HUES64 (cell line): Measurements from ENCODE around the gene MYOF.

Source experiments
- H3K27ac ChIP-seq: 2 replicates; pipeline ENCODE4 v1.7.0; 2013; ENCODE audit warnings: low read depth, low read length, inconsistent platforms
- H3K27me3 ChIP-seq: 2 replicates; pipeline ENCODE4 v1.6.1; 2013; ENCODE audit warnings: mild to moderate bottlenecking, low read length; ENCODE audit not compliant: insufficient read depth
- H3K36me3 ChIP-seq: 2 replicates; pipeline ENCODE4 v1.6.1; 2013; ENCODE audit warnings: mild to moderate bottlenecking, low read length; ENCODE audit not compliant: insufficient read depth
- H3K4me1 ChIP-seq: 2 replicates; pipeline ENCODE4 v1.6.1; 2013; ENCODE audit warnings: mild to moderate bottlenecking, low read length, moderate library complexity; ENCODE audit not compliant: insufficient read depth
- H3K4me3 ChIP-seq: 2 replicates; pipeline ENCODE4 v1.5.1; 2013; ENCODE audit warnings: mild to moderate bottlenecking, low read length, moderate library complexity
- H3K9ac ChIP-seq: 2 replicates; pipeline ENCODE4 v1.6.1; 2013; ENCODE audit warnings: mild to moderate bottlenecking, low read depth, low read length
- H3K9me3 ChIP-seq: 2 replicates; pipeline ENCODE4 v1.6.1; 2013; ENCODE audit warnings: low read depth, low read length; ENCODE audit not compliant: insufficient read depth
- WGBS: fragments of 150-250, 120-280 bp; methylation state at CpG from one replicate; pipeline ENCODE4 v1.1.7; 2013; ENCODE audit warnings: missing lambda C conversion rate; 5-methylcytosine and 5-hydroxymethylcytosine counted together

Gene MYOF

GRCh38 chr10:93385345-93385744 lies 96.8 kb downstream of the MYOF start:
- no peak overlapping the region for H3K4me3 ChIP-seq
- no peaks in the 10 kb centered on the region for H3K36me3 ChIP-seq
- WGBS, result 96% methylated on average over 2 of the region's 2 CpGs
- no peak overlapping the region for H3K27ac ChIP-seq
- H3K4me1 ChIP-seq, result peaks cover 14% of the 10 kb centered on the region
- H3K27me3 ChIP-seq, result no peaks in the 10 kb centered on the region; the same call in 1 of the 2 replicates
- H3K9me3 ChIP-seq, result no peaks in the 10 kb centered on the region
- no peak overlapping the region for H3K9ac ChIP-seq

- Histone ChIP-seq H3K4me3 (no peak overlapping the region), H3K36me3 (no peaks in the 10 kb centered on the region), H3K27me3 (no peaks in the 10 kb centered on the region; the same call in 1 of the 2 replicates), H3K9ac (no peak overlapping the region), H3K4me1 (peaks cover 14% of the 10 kb centered on the region), H3K27ac (no peak overlapping the region), H3K9me3 (no peaks in the 10 kb centered on the region)
- WGBS, result 95% methylated on average over 7 of the region's 7 CpGs
Observed at GRCh38 chr10:93384006-93384405, 98.1 kb downstream of the MYOF start.

DNA sequence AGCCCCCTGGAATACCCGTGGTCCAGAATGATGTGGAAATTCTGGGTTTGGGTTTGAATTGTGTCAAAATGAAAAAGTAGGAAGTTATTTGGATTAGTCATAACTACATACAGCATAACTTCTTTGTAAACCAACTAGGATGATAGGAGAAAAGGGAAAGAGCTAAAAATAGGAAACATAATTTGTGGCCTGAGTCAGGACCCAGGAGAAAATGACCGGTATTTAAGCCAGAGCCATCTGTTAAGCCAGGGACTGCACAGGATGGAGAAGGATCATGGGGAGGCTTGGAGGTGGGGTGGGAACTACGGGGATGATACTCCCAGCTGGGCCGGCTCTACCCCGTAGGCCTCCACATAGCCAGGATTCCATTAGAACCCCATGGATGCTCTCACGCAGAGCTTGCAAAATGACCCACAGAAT lies 98.6 kb downstream of the MYOF start:
- H3K27me3 ChIP-seq, result no peaks in the 10 kb centered on the region; the same call in 1 of the 2 replicates
- H3K4me3 ChIP-seq, result no peak overlapping the region
- 86% methylated on average over 6 of the region's 6 CpGs for WGBS
- H3K4me1 ChIP-seq, result peaks cover 14% of the 10 kb centered on the region
- no peaks in the 10 kb centered on the region for H3K9me3 ChIP-seq
- H3K27ac ChIP-seq, result no peak overlapping the region
- H3K36me3 ChIP-seq, result no peaks in the 10 kb centered on the region
- no peak overlapping the region for H3K9ac ChIP-seq

DNA sequence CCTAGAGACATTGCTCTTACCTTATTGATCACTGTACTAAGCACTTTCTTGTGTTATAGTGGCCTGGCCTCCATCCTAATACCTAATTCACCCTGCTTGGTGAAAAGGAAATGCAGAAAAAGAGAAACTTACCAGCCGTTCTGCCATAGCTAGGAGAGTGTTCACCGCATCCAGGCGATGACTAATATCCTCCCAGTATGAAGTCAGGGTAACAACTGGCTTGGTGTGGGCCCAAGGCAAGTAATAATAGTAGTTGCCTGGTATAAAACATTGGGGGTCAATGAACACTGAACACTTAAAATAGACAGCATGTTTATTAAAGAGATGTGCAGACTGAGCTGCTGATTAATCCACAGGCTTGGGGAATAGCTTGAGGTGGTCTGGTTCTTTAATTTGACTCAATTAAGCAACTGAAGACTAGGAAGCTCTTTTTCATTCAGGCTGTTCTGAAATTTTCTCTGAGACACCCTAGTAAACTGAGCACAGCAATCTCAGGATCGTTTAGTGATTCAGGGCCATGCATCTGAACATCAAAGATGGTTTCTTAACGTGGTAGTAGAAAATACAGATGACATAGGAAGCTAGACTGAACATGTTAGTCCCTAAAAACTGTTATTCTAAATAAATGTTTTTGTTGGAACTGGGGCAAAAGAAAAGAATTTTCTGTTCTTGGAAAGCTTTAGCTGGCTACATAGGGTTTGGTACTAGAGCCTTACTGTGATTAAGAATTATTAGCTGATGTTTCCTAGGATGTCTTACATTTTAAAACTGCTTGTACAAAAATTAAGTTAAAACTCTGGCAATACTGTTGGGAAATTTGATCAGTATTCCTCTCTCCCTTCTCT lies 102.2 kb downstream of the MYOF start:
- H3K9ac ChIP-seq, result no peak overlapping the region
- H3K27ac ChIP-seq, result no peak overlapping the region
- peaks cover 10% of the 10 kb centered on the region; the same call in 1 of the 2 replicates for H3K4me1 ChIP-seq
- no peaks in the 10 kb centered on the region for H3K36me3 ChIP-seq
- WGBS, result 86% methylated on average over 5 of the region's 5 CpGs
- no peaks in the 10 kb centered on the region; the same call in 1 of the 2 replicates for H3K27me3 ChIP-seq
- no peak overlapping the region for H3K4me3 ChIP-seq
- no peaks in the 10 kb centered on the region for H3K9me3 ChIP-seq

DNA sequence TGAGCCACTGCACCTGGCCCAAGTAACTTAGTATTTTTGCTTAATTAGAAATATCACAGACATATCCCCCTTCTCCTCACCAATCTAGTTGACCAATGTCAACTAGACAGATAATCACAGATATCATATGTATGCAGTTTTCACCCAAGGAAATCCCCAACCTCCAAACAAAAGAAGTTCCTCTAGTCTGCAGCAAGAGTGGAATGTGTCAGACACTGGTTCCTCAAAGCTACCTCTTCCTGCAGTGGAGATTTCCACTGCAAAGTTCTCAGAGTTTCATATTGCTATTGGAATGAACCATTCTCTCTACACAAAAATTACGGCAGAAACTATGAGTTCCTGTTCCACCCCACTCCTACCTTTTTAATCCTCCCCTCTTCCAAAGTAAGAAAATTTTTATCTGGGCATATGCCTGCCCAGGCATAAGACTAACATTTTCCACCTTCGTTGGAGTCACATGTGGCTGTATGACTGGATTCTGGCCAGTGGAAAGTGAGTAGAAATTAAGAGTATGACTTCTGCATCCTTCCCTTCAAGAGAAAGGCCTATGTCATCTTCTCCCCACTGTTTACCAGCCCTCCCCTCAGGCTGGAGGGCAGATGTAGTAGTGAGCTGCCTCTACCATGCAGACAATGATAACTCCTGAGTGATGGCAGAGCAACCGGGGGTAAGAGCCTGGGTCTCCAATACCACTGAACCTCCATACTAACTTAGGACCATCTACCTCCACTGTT lies 103.0 kb downstream of the MYOF start:
- no peak overlapping the region for H3K9ac ChIP-seq
- H3K9me3 ChIP-seq, result no peaks in the 10 kb centered on the region
- peaks cover 10% of the 10 kb centered on the region; the same call in 1 of the 2 replicates for H3K4me1 ChIP-seq
- H3K27ac ChIP-seq, result no peak overlapping the region
- peaks cover 5% of the 10 kb centered on the region; the same call in 1 of the 2 replicates for H3K36me3 ChIP-seq
- 96% methylated on average over 3 of the region's 3 CpGs for WGBS
- no peaks in the 10 kb centered on the region for H3K27me3 ChIP-seq
- H3K4me3 ChIP-seq, result no peak overlapping the region

- Histone ChIP-seq H3K9ac (no peak overlapping the region), H3K4me3 (no peak overlapping the region), H3K36me3 (peaks cover 6% of the 10 kb centered on the region; the same call in 1 of the 2 replicates), H3K27me3 (no peaks in the 10 kb centered on the region), H3K4me1 (peaks cover 4% of the 10 kb centered on the region; the same call in 1 of the 2 replicates), H3K9me3 (no peaks in the 10 kb centered on the region), H3K27ac (no peak overlapping the region)
- WGBS, result 100% methylated on average over 2 of the region's 2 CpGs
Observed at GRCh38 chr10:93378039-93378438, 104.1 kb downstream of the MYOF start.

DNA sequence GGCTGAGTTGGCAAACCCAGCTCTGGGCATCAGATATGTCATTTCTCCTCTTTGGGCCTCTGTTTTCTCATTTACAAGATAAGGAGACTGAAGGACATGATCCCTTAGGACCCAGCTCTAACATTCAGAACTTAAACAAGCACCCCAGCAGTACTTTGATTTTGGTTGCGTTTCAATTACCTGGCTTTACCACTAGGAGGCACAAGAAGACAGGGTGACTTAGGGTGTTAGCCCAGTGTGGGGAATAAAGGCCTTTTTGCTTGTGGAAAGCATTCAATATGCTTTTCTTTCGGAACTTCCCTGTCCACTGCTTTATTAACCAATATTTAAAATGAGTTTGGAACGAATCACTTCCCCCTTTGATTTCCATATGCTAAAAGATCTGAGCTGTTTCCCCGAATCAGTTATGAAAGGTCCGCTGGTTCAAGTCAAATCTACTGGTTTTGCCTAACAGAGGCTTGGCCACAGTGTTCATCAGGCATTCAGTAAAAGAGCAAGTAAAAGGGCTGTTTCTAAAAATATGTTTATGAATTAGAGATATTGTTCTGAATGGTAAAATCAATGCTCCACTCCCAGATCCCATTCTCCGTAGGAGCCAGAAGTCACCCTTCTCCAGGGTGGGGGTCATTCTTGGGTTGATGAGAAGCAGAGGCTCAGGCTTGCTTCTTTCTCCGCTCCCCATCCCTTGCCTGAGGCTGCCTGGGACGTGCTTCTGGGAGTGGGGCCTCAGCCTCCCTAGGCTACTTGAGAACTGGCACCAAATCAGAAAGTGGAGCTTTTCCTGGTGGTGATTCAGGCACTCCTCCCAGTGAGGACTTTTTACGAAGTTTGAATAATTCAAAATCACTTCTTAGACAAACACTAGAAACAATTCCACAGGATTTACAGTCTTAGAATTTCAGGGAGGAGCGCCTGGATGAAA lies 105.5 kb downstream of the MYOF start:
- Histone ChIP-seq H3K27ac (no peak overlapping the region), H3K4me3 (no peak overlapping the region), H3K4me1 (peaks cover 4% of the 10 kb centered on the region; the same call in 1 of the 2 replicates), H3K9ac (no peak overlapping the region), H3K36me3 (peaks cover 6% of the 10 kb centered on the region; the same call in 1 of the 2 replicates), H3K27me3 (no peaks in the 10 kb centered on the region), H3K9me3 (no peaks in the 10 kb centered on the region)
- WGBS, result 55% methylated on average over 10 of the region's 10 CpGs

GRCh38 chr10:93370961-93371360 lies 111.2 kb downstream of the MYOF start:
- no peak overlapping the region for H3K4me3 ChIP-seq
- peaks cover 6% of the 10 kb centered on the region; the same call in 1 of the 2 replicates for H3K36me3 ChIP-seq
- H3K4me1 ChIP-seq, result peaks cover 9% of the 10 kb centered on the region
- WGBS, result no CpG with 5 or more reads among the region's 1 CpG
- no peaks in the 10 kb centered on the region for H3K9me3 ChIP-seq
- no peak overlapping the region for H3K27ac ChIP-seq
- no peaks in the 10 kb centered on the region for H3K27me3 ChIP-seq
- no peak overlapping the region for H3K9ac ChIP-seq

GRCh38 chr10:93369588-93370164 lies 112.5 kb downstream of the MYOF start:
- Histone ChIP-seq H3K4me3 (no peak overlapping the region), H3K9ac (no peak overlapping the region), H3K27me3 (no peaks in the 10 kb centered on the region), H3K36me3 (peaks cover 6% of the 10 kb centered on the region; the same call in 1 of the 2 replicates), H3K27ac (no peak overlapping the region), H3K9me3 (no peaks in the 10 kb centered on the region), H3K4me1 (peaks cover 9% of the 10 kb centered on the region)
- WGBS, result 88% methylated on average over 6 of the region's 6 CpGs

DNA sequence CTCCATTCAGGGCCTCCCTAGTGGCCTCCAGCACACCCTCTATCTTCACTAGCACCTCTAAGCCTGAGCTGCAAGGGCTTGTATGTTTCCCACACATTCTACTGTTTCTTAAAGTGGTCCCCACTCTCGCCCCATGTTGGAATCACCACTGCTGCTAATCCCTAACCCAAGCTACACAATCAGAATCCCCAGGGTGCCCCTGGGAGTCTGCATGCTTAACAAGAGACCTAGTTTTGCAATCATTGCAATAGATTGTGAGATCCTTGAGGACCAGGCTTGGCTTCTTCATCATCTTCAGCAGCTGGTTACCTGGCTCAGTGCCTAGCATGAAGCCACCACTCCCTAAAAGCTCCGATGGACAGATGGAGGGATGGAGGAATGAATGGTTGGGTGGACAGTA lies 113.9 kb downstream of the MYOF start:
- Histone ChIP-seq H3K36me3 (no peaks in the 10 kb centered on the region), H3K27ac (no peak overlapping the region), H3K4me1 (peaks cover 9% of the 10 kb centered on the region), H3K27me3 (no peaks in the 10 kb centered on the region), H3K9ac (no peak overlapping the region), H3K9me3 (no peaks in the 10 kb centered on the region), H3K4me3 (no peak overlapping the region)
- WGBS, result 84% methylated on average over 2 of the region's 2 CpGs
